Astrocyte (in vitro differentiated cells and primary cell): ENCODE measurements around the gene FEM1C.

Experiments
- CTCF ChIP-seq: IDR thresholded peaks from 2 replicates; pipeline ENCODE4 v1.5.1; 2011; ENCODE audit warnings: low read depth, mild to moderate bottlenecking, inconsistent platforms, low read length, moderate library complexity; ENCODE audit not compliant: insufficient read depth
- EZH2 ChIP-seq: IDR thresholded peaks from 2 replicates; pipeline ENCODE4 v1.6.1; 2012; ENCODE audit warnings: mild to moderate bottlenecking, low read length, inconsistent platforms; ENCODE audit not compliant: insufficient read depth

- TF ChIP-seq CTCF, result no peak
- TF ChIP-seq EZH2, result no peak
Measured at GRCh38 chr5:115507681-115508080, 36.9 kb downstream of the FEM1C start.
